ENCODE data around the gene CAV2. TPM values are rescaled to one million over a fixed set of nuclear protein-coding genes. Genes with fewer than 3 reads are reported as not detected.
A peak's percentile ranks its signal among the peaks of the same experiment; 100 is the strongest.
"Not testable (repeated sequence)": the region's sequence is repeated elsewhere in the genome, so short reads cannot be mapped to it uniquely, and the experiment has no call there.

CAV2 gene
- polyA plus RNA-seq (ENCODE audit: insufficient read length in 12 of 12): 10 to 100 TPM in 11 of 12 donors, not detected in 1; 33.2 to 70.6 (median 54.8) TPM
- long read RNA-seq, donor 1, transcript CAV2-201 (3 exons, 3,301 nt): major isoform, 18 of 22 reads
- long read RNA-seq, donor 1, partial matches to known transcripts: 0 of 22 reads
- long read RNA-seq, donor 1, other reads (novel, unspliced or antisense): 0 of 22 reads
- long read RNA-seq, donor 2, transcript CAV2-203 (2 exons, 1,179 nt): minor isoform, 6 of 31 reads
- long read RNA-seq, donor 2, transcript CAV2-201 (3 exons, 3,301 nt): major isoform, 21 of 31 reads
- long read RNA-seq, donor 2, partial matches to known transcripts: 0 of 31 reads
- long read RNA-seq, donor 2, other reads (novel, unspliced or antisense): 0 of 31 reads
- long read RNA-seq, donor 3, transcript CAV2-201 (3 exons, 3,301 nt): major isoform, 7 of 14 reads
- long read RNA-seq, donor 3, partial matches to known transcripts: 0 of 14 reads
- long read RNA-seq, donor 3, other reads (novel, unspliced or antisense): 0 of 14 reads
- long read RNA-seq, donor 4, transcript CAV2-201 (3 exons, 3,301 nt): major isoform, 10 of 14 reads
- long read RNA-seq, donor 4, partial matches to known transcripts: 0 of 14 reads
- long read RNA-seq, donor 4, other reads (novel, unspliced or antisense): 0 of 14 reads
- long read RNA-seq, donor 5, transcript CAV2-201 (3 exons, 3,301 nt): major isoform, 21 of 30 reads
- long read RNA-seq, donor 5, partial matches to known transcripts: 0 of 30 reads
- long read RNA-seq, donor 5, other reads (novel, unspliced or antisense): 0 of 30 reads
- long read RNA-seq, donor 6, transcript CAV2-201 (3 exons, 3,301 nt): major isoform, 16 of 18 reads
- long read RNA-seq, donor 6, partial matches to known transcripts: 0 of 18 reads
- long read RNA-seq, donor 6, other reads (novel, unspliced or antisense): 0 of 18 reads
- long read RNA-seq, donor 7, transcript CAV2-201 (3 exons, 3,301 nt): major isoform, 17 of 20 reads
- long read RNA-seq, donor 7, partial matches to known transcripts: 0 of 20 reads
- long read RNA-seq, donor 7, other reads (novel, unspliced or antisense): 0 of 20 reads
- long read RNA-seq, donor 8, transcript CAV2-201 (3 exons, 3,301 nt): major isoform, 14 of 17 reads
- long read RNA-seq, donor 8, partial matches to known transcripts: 0 of 17 reads
- long read RNA-seq, donor 8, other reads (novel, unspliced or antisense): 0 of 17 reads
- long read RNA-seq, donor 9, transcript CAV2-201 (3 exons, 3,301 nt): major isoform, 14 of 21 reads
- long read RNA-seq, donor 9, partial matches to known transcripts: 0 of 21 reads
- long read RNA-seq, donor 9, other reads (novel, unspliced or antisense): 0 of 21 reads
- long read RNA-seq, donor 10, transcript CAV2-201 (3 exons, 3,301 nt): major isoform, 21 of 24 reads
- long read RNA-seq, donor 10, partial matches to known transcripts: 0 of 24 reads
- long read RNA-seq, donor 10, other reads (novel, unspliced or antisense): 0 of 24 reads
- long read RNA-seq, donor 11, transcript CAV2-214 (2 exons, 787 nt): minor isoform, 6 of 34 reads
- long read RNA-seq, donor 11, transcript CAV2-201 (3 exons, 3,301 nt): major isoform, 25 of 34 reads
- long read RNA-seq, donor 11, partial matches to known transcripts: 0 of 34 reads
- long read RNA-seq, donor 11, other reads (novel, unspliced or antisense): 0 of 34 reads

GRCh38 chr7:116499168-116500077 is at the start of gene CAV2:
CAV2 (plus strand) TSS chr7:116499738; CDS start chr7:116499782, 44 bp downstream.
- DNase-seq: peak; percentile 37

GRCh38 chr7:116449950-116450349 is 49.6 kb upstream of the CAV2 start:
- DNase-seq: peak; percentile 60

GRCh38 chr7:116451957-116452729 is 47.4 kb upstream of the CAV2 start:
- DNase-seq: no peak

- DNase-seq: no peak
Measured at GRCh38 chr7:116454377-116454776, 45.2 kb upstream of the CAV2 start.

- no peak for DNase-seq
Measured at GRCh38 chr7:116455009-116455408, 44.5 kb upstream of the CAV2 start.

- no peak for DNase-seq
Measured at GRCh38 chr7:116455499-116455898, 44.0 kb upstream of the CAV2 start.

- no peak for DNase-seq
Measured at GRCh38 chr7:116461500-116461899, 38.0 kb upstream of the CAV2 start.

- DNase-seq: no peak
Measured at GRCh38 chr7:116463956-116464355, 35.6 kb upstream of the CAV2 start.

- no peak for DNase-seq
Measured at GRCh38 chr7:116464375-116464774, 35.2 kb upstream of the CAV2 start.

GRCh38 chr7:116465125-116465524 is 34.4 kb upstream of the CAV2 start:
- DNase-seq: no peak

- no peak for DNase-seq
Measured at GRCh38 chr7:116468534-116468933, 31.0 kb upstream of the CAV2 start.

- DNase-seq: no peak
Measured at GRCh38 chr7:116477625-116478024, 21.9 kb upstream of the CAV2 start.

GRCh38 chr7:116478834-116479233 is 20.7 kb upstream of the CAV2 start:
- no peak for DNase-seq

- DNase-seq: no peak
Measured at GRCh38 chr7:116483271-116483942, 16.1 kb upstream of the CAV2 start.

- DNase-seq: not testable (repeated sequence)
Measured at GRCh38 chr7:116484389-116484788, 15.1 kb upstream of the CAV2 start.

- DNase-seq: no peak
Measured at GRCh38 chr7:116487907-116488521, 11.5 kb upstream of the CAV2 start.

- no peak for DNase-seq
Measured at GRCh38 chr7:116490351-116490750, 9.2 kb upstream of the CAV2 start.
